Anterior cingulate cortex (tissue), 58 donors: ENCODE data around the gene LGR5.
A peak's percentile ranks its signal among the peaks of the same experiment; 100 is the strongest.

Source experiments
- DNase-seq, 58 donors: peaks; one replicate each; lab custom pipeline; 2025; lab: John Stamatoyannopoulos, UW

The LGR5 gene, protein sequence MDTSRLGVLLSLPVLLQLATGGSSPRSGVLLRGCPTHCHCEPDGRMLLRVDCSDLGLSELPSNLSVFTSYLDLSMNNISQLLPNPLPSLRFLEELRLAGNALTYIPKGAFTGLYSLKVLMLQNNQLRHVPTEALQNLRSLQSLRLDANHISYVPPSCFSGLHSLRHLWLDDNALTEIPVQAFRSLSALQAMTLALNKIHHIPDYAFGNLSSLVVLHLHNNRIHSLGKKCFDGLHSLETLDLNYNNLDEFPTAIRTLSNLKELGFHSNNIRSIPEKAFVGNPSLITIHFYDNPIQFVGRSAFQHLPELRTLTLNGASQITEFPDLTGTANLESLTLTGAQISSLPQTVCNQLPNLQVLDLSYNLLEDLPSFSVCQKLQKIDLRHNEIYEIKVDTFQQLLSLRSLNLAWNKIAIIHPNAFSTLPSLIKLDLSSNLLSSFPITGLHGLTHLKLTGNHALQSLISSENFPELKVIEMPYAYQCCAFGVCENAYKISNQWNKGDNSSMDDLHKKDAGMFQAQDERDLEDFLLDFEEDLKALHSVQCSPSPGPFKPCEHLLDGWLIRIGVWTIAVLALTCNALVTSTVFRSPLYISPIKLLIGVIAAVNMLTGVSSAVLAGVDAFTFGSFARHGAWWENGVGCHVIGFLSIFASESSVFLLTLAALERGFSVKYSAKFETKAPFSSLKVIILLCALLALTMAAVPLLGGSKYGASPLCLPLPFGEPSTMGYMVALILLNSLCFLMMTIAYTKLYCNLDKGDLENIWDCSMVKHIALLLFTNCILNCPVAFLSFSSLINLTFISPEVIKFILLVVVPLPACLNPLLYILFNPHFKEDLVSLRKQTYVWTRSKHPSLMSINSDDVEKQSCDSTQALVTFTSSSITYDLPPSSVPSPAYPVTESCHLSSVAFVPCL

DNA sequence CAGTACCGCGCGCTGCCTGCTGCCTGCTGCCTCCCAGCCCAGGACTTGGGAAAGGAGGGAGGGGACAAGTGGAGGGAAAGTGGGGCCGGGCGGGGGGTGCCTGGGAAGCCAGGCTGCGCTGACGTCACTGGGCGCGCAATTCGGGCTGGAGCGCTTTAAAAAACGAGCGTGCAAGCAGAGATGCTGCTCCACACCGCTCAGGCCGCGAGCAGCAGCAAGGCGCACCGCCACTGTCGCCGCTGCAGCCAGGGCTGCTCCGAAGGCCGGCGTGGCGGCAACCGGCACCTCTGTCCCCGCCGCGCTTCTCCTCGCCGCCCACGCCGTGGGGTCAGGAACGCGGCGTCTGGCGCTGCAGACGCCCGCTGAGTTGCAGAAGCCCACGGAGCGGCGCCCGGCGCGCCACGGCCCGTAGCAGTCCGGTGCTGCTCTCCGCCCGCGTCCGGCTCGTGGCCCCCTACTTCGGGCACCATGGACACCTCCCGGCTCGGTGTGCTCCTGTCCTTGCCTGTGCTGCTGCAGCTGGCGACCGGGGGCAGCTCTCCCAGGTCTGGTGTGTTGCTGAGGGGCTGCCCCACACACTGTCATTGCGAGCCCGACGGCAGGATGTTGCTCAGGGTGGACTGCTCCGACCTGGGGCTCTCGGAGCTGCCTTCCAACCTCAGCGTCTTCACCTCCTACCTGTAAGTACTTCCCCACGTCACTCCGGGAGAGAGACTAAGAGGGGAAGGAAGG, at the start of gene LGR5:
TSS of gene LGR5 (plus strand) at position 186 of the 732 bp plus-strand sequence. CDS start at position 469, 283 bp downstream.
- peak in 56 of 58 donors; percentile 9 to 89 (median 64) for DNase-seq

DNA sequence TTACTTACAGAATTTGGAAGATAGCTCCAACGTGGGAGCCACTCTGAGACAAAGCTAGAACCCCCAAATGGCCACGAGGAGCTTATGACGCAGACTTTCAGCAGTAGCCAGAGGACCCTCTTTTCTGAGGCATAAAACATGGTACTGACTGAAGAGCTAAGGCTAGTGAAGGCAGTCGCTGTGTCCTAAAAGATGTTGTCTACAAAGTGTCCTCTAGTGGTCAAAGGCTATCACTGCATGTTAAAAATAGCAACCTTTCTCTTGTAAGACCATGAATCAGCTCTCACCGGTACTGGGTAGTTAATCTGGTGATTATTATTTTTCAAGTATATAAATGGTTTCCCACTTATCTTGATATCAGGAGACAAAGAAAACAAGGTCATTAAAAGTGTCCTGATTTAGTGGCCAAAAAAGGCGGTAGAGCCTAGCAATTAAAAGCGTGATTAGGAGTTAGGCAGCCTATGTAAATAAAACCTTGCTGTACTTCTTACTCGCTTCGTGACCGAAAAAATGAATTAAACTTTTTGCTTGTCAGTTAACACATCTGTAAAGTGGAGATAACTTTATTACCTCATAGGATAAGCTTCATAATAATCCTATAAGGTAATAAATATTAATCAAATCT, 47.0 kb upstream of the LGR5 start:
- peak in 2 of 58 donors; percentile 1 to 10 for DNase-seq

DNA sequence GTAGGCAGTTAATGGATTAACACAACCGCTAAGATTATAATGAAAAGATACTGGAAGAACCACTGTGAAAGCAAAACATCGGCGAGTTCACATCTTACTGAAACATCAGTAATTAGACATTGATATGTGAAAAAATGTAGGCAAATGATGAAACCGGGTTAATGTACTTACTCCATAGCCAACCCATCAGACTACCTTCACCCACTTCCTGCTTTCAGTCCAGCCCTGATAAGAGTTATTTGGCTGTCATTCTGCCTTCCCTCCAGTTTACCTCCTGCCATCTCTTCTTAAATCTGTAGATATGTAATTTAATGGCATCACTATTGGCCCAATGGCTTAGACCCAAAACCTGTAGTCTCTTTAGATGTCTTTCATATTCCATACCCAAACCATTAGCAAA, 46.0 kb upstream of the LGR5 start:
- DNase-seq, result no peak

DNA sequence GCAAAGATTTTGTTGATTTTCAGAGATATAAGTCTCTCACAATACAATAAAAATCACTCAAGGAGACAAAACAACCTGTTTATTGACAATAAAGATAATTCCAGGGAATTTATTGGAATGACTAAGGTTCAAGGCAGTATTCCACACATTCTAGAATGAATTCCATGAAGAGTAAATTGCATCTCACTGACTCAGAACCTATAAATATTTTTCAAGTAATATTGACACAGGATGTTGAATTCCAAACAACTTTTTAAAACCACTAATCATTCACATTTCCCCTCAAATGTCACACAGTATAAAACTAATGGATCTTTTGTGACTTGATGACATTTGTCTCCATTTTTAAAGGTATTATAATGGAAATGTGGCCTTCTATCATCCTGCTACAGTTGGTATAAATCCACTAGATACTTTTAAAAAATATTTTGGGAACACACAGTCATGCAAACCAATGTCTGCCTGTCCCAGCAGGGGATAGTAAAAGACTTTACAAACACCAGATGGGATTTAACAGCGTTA, 42.1 kb upstream of the LGR5 start:
- no peak for DNase-seq

DNA sequence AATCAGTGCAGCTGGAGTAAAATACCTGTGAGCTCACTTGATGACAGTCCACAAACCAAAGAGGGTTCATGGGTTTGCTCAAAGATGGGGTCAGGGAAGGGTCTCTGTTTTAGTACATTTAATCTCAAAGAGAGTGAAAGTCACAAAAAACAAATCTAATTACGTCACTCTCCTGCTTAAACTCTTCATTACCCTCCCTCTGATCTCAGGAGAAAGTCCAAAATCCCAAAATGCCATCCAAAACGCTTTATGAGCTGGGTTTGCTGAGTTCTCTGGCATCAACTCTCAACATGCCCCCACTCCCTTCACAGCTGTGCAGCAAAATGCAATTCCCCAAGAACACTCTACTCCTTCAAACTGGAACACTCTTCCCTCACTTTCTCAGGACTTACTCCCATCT, 40.4 kb upstream of the LGR5 start:
- no peak for DNase-seq

DNA sequence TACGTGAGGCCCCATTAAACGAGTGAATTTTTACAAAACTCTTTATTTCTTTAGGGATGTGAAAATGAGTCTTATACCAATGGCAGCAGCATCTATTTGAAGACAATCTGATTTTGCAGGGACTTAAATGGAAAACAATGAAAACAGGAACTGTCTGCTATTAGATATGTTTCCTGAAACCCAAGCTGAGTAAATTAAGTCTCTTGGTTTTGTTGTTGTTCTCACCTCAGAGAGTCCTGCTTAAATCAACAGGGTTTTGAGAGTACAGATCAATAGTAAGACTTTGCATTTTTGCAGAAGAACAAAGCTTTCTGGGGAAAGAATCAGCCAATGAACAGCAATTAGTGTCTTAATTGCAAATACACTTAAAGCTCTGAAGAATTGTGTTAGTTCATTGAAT, 39.1 kb upstream of the LGR5 start:
- no peak for DNase-seq

DNA sequence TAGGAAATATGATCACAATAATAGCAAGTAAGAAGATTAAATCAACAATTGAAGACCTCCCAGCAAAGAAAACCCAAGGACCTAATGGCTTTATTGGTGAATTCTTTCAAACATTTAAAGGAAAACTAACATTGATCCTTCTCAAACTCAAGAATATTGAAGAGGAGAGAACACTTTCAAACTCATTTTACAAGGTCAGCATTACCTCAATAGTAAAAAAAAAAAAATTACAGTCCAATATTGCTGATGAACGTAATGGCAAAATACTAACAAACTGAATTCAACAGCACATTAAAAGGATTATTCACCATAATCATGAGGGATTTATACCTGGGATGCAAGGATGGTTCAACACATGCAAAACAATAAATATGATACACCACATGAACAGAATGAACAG, 33.7 kb upstream of the LGR5 start:
- DNase-seq, result no peak

DNA sequence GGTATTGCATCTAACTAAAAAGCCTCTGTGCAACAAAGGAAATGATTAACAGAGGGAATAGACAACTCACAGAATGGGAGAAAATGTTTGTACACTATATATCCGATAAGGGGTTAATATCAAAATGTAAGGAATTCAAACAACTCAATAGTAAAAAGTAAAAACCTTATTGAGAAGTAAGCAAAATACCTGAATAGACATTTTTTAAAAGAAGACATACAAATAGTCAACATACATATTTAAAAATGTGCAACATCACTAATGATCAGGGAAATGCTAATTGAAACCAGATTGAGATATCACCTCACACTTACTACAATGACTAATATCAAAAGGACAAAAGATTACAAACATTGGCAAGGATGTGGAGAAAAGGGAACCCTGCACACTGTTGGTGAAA, 31.9 kb upstream of the LGR5 start:
- DNase-seq, result no peak

DNA sequence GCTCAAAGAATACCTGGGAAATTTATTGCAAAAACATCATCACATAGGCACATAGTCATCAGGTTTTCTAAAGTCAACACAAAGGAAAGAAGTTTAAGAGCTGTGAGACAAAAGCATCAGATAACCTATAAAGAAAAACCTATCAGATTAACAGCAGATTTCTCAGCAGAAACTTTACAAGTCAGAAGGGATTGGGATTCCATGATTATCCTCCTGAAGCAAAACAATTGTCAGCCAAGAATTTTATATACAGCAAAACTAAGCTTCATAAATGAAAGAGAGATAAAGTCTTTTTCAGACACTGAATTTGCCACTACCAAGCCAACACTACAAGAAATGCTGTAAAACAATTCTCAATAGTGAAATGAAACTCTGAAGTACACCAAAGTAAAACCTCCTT, 28.8 kb upstream of the LGR5 start:
- no peak for DNase-seq

DNA sequence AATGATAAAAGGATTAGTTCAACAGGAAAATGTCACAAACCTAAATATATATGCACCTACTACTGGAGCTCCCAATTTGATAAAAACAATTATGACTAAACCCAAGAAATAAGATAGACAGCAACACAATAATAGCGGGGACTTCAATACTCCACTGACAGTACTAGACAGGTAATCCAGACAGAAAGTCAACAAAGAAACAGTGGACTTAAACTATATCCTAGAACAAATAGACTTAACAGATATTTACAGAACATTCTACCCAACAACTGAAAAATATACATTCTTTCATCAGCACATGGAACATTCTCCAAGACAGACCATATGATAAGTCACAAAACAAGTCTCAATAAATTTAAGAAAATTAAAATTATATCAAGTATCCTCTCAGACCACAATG, 28.0 kb upstream of the LGR5 start:
- DNase-seq, result no peak

DNA sequence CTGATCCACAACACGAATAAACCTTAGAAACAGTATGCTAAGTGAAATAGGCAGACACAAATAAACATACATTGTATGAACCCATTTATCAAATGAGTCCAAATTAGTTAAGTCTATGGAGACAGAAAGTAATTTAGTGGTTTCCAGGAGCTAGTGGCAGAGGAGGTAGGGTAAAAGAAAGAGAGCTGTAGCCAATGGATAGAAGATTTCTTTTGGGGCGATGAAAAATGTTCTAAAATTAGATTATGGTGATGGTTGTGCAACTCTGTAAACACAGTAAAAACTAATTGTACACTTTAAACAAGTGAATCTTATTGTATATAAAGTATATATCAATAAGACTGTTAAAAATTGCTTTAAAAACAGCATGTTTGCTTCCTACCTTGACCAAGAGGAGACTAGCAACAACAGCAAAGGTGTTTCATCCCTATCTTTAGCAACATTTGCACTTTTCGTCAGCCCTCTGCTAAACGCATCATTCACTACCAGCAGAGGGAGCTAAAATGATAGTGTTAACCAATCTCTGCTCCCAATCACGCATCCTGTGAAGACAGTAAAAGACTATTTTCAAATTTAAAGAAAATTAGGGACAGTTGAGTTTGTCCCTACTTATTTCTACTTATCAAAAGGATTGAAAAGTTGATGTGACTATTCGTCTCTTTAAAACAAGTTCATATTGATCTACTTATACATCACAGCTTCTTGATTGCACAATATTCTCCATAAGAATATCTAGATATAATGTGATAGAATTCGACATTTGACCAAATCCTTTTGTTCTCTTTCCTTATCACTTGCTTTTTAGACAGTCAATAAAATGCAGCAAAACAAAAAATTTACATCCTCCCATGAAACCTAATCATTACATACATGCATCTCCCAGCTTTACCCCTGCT, 24.0 kb upstream of the LGR5 start:
- peak in 7 of 58 donors; percentile 1 to 22 (median 8) for DNase-seq

DNA sequence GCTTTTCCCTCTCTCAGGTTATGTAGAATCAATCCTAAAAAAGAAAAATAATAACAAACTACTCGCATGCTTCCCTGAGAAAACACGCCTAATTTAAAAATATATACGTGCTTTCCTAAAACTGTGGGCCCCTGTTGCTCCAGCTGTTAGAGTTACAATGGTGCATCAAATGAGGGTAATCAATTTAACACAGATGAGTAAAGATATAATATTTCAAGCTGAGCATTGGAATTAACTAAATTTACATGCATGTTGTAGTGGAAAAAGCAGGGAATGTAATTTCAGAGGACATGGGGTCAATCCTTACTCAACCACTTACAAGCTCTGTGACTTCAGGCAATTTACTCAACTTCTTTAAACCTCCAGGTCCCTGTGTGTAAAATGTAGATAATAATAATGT, 22.4 kb upstream of the LGR5 start:
- DNase-seq, result no peak

DNA sequence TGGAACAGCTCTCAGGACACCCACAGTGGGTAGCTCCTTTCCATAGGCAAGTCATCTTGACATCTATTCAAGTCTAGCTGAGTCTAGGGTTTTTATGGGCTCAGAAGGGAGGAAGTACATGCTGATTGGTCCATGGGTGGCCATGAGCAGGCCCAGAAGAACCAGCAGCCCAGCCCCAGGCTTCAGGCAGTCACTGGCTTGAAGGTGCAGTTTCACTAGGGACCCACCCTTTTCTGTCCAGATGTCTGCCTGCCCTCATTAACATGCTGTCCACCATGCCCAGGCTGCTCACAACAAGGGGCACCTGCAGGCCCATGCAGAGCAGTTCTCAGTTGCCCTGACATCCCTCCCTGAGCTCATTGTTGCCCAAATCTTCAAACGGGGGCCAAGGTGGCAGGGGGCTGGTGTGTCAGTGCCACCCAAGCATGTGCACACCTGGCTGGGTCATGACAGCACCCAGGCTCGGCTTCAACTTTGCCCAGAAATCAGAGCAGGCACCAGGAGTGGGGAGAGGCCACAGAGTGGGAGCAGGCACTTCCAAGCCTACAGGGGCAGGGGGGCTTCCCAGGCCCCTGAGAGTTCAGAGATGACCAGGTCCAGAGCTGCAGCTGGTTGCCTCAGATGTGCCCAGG, 18.7 kb upstream of the LGR5 start:
- DNase-seq, result no peak

DNA sequence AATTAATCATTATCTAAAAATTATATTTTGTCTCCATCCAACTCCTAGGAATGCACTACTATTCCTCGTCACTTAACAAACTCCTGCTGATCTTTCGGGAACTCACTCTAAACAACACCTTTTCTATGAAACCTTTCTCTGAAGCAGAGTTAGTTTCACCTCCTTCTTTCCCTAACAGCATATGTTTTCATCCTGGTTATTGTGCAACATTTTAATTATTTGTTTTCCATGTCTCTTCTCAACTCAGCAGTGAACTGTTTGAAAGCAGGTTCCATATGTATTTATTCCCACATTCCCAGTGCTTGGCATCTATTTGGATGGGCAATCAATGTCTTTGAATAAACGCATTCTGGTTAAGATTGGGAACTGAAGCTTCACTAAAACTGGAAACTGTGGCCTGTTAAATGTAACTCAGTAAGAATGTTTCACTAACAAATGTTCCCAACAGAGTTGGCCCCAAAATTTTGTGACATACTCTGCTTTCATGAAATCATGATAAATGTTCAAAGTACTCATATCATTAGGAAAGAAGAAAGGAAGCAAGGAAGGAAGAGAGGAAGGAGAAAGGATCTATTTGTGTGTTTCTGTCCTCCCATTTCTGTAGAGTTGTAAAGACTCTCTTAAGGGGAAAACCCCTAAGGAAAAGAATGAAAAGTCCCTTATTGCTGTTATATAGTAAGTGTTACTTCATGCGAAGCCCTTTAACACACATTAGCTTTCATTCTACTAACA, 13.9 kb upstream of the LGR5 start:
- DNase-seq, result no peak

DNA sequence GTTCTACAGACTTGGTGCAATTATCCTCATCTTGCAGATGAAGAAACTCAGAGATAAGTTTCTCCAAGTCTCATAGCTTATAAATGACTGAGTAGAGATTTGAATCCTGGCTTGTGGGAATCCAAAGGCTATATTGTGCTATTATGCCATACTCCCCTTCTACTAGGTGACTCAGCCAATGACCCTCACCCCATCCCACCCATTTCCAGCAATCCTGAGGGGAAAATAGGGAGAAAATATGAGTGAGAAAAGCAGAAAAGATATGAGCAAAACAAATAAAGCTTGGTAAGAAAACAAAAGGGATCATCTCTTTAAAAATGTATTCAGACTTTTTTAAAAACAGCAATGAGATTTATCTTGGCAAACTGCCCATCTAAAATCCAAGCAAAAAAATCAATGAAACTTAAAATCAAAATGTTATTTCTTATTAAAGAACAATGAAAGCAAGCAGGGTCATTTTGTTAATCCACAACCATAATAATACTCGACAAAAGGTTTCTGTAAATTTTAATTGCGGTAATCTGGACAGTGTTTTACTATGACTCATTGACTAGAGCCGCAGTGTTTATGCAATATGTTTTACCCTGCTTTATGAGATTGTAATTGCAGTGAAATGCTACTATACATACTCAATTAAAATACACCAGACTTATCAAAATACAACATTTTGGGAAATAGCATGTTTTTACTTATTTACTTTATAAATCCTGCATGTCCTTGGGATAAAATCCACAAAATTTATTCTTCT, 13.1 kb upstream of the LGR5 start:
- DNase-seq, result no peak

DNA sequence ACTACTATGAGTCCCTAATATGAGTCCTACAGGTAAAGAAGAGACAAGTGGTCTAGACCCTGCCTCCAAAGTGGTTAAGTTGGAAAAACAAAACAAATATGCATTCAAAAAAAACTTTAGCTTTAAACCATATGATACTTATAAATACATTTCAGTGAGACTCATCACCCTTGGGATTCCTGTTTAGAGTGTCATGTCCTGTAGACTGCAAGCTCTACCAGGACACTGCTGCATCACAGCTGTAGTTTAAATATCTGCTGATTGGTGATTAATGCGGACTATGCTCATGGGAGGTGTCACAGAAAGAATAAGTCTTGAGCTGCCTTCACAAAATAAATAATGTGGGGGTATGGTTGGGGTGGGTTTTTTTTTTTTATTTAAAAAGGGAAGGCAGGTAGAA, 8.8 kb upstream of the LGR5 start:
- no peak for DNase-seq

DNA sequence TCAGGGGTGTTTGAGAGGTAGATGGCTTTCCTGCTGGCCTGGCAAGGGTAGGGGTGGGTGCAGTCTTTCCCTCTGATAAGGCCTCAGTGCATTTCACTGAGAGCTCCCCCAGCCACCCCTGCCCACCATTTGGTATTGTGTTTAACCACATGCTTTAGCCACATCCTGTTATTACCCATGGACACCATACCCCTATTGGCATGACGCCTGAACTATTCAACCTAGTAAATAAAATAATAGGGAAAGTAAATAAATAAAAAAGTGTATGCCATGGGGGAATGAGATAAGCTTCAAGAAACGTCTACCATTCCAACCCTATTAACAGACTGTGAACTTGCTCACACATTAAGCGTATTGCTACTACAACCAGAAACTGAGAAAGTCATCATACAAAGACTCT, 7.6 kb upstream of the LGR5 start:
- DNase-seq, result no peak
